NCI-H2029 (cell line): ENCODE data around the gene UNC5B.

ENCODE experiments used
- DNase-seq: peaks from one replicate; lab custom pipeline; 2025; lab: John Stamatoyannopoulos, UW

UNC5B gene

GRCh38 chr10:71255550-71255807, 43.1 kb downstream of the UNC5B start:
- no peak for DNase-seq

DNA sequence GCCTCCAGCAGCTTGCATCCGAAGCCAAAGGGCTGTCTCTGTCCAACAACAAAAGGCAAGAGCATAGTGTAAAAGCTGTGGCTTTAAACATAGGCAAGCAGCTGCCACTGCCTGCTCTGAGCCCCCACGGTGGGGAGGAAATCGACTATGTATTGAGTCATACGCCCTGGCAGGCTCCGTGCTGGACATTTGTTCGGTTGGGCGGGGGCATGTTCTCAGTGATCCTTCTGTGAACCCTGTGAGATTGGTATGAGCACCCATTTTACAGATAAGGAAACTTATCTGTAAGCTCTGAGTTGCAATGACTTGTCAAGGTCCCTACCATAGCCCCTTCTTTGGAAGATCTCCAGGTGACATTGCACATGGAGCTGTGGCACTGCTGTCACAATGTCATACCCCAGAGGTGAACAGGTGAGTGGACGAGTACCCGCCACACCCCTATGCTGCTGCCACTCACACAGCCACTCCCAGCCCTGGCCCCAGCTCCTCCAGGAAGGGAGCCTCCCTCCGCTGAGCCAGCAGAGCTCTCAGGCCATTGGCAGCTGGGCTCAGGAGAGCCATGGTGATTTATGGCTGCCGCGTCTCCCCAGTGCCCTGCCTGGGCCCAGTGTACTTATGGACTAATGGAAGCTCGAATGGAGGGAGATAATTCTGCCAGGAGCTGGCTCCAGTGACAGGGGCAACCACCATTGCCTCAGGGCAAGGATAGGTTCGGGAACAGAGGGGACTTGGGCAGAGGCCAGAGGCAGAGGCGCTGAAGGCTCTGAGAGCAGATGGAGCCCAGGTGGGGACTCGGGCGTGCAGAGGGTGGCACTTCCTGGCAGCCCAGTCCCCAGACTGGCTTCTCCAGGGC, 43.7 kb downstream of the UNC5B start:
- peak; percentile 25 for DNase-seq

- DNase-seq: no peak
These were observed 44.4 kb downstream of the UNC5B start for GRCh38 chr10:71256661-71257318.

GRCh38 chr10:71257319-71257997, 45.1 kb downstream of the UNC5B start:
- no peak for DNase-seq

DNA sequence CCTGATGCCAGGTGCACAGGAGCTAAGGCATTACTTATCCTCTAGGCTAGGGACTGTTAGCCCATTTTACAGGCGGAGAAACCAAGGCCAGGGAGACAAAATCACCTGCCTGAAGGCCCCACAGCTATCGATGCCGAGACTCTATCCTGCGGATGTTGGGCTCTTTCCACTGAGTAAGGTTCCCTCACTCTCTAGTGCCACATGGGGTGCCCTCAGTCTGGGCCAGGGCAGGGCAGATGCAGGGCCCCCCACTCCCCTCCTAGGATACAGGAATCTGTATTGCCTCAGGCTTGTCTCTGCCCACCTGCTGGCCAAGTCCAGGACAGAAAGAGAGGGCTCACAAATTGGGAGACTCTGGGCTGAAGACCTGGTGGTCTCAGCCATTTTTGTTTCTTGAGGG, 45.7 kb downstream of the UNC5B start:
- DNase-seq: no peak

- no peak for DNase-seq
These were observed 46.2 kb downstream of the UNC5B start for GRCh38 chr10:71258446-71259145.

- no peak for DNase-seq
These were observed 46.9 kb downstream of the UNC5B start for GRCh38 chr10:71259282-71259681.

- no peak for DNase-seq
These were observed 47.6 kb downstream of the UNC5B start for GRCh38 chr10:71259815-71260501.

DNA sequence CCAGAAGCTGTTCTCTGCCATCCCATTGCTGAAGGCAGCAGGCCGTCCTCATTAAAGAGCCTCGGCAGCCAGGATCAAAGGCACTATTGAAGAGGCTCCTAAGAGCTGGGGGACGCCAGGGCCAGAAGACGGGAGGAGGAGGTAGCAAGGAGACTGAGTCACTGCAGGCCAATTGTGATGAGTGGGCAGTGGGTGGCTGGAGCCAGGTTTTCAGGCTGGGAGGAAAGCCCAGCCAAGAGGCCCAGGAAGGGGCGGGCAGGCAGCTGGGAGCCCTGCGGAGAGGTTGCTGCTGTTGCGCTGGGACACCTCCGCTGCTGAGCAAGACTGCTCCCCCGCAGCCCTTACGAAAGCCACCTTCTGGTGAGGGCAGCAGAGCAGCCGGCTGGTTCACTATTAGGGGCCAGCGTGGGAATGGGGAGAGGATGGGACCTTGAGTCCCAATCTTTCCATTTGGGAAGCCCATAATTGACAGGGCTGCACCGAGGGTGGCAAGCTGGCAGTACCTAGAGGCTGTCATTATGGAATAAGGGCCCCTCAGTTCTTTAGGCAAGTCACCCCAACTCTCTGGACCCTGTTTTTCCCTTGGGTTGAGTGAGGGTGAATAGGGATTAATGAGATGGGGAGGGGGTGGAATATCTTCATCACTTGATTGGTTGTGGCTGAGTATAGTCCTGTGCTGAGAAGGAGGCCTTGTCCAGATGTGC, 48.4 kb downstream of the UNC5B start:
- DNase-seq: no peak

- no peak for DNase-seq
These were observed 49.7 kb downstream of the UNC5B start for GRCh38 chr10:71262027-71262426.

DNA sequence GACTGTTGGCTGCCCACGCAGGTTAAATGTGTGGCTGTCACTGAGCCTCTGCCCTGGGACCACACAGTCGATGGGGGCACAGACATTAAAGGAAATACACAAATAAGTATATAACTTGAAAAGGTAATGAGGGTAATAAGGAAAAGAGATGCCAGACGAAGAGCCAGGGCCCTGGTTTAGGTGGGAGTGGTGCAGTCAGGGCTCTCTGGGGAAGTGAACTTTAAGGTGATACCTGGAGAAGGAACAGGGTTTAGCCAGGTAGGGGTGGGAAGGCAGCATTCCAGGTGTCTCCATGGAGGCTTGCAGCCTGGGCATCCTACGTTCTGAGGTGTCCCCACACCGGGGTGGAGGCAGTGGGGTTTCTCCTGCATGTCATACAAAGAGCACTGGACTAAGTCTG, 50.4 kb downstream of the UNC5B start:
- no peak for DNase-seq

DNA sequence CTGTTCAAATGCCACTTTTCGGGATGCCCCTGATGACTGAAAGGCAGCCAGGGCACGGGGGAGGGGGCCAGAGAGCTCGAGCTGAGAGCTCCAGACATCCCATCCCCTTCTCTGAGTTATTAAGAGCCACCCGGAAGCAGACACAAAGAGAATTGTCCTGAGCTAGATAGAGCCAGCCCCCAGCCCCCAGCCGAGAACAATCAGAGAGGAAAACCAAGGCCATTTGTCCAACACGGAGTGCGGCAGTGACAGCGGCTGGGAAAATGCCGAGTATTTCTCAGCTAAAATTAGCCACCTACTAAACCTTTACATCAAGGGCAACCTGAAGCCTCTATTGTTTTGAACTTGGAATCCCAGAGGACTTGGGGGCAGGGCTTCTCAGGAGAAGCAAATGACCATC, 51.0 kb downstream of the UNC5B start:
- DNase-seq: no peak

GRCh38 chr10:71264345-71265200, 52.2 kb downstream of the UNC5B start:
- DNase-seq: no peak

DNA sequence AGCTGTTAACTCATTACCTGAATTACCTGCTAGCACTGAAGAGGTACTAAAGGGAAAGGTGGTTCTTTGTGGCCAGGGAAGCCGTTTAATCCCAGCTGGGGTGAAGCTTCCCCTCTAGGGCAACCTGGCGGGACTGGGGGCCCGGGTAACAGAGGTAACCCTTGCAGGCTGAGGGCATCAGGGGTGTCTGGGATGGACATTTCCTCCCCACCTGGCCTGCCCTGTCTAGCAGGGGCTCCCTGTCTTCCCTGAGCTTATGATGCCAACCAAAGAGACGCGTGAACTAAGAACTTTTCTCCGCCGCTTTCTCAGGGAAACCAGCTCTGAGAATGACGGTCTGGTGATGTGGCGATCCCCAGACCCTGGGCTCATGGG, 52.8 kb downstream of the UNC5B start:
- DNase-seq: no peak

- DNase-seq: no peak
These were observed 53.3 kb downstream of the UNC5B start for GRCh38 chr10:71265618-71266146.

DNA sequence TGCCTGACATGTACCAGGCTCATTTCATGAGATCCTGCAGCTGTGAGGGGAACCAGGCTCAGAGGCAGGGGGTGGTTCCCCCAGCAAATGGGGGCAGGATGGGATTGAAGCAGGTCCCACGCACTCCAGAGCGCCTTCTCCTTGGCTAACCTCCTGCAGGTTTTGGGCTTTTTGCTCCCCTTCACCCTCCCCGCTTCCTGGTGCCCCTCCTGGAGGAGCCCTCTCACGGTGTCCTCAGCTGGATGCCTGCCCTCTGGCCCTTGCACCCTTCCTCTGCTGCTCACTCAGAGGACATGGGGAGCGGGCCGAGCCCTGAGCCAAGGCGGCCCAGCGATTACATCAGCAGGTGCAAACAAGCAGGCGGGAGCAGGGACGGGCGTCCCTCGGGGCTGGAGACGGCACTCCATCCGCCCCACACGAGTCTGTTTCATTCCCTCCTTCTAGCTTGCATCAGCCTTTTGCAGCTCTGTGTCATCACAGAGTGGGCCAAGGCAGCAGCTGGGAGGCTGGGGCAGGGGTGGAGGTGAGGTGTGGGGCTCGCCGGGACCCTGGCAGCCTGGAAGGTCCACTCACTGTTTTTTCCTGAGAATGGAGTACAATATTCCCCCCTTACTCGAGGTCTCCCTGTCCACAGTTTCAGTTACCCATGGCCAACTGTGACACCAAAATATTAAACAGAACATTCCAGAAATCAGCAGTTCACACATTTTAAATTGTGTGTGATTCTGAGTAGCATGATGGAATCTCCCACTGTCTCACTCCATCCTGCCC, 54.0 kb downstream of the UNC5B start:
- peak; percentile 25 for DNase-seq

GRCh38 chr10:71266918-71267442, 54.6 kb downstream of the UNC5B start:
- DNase-seq: no peak

DNA sequence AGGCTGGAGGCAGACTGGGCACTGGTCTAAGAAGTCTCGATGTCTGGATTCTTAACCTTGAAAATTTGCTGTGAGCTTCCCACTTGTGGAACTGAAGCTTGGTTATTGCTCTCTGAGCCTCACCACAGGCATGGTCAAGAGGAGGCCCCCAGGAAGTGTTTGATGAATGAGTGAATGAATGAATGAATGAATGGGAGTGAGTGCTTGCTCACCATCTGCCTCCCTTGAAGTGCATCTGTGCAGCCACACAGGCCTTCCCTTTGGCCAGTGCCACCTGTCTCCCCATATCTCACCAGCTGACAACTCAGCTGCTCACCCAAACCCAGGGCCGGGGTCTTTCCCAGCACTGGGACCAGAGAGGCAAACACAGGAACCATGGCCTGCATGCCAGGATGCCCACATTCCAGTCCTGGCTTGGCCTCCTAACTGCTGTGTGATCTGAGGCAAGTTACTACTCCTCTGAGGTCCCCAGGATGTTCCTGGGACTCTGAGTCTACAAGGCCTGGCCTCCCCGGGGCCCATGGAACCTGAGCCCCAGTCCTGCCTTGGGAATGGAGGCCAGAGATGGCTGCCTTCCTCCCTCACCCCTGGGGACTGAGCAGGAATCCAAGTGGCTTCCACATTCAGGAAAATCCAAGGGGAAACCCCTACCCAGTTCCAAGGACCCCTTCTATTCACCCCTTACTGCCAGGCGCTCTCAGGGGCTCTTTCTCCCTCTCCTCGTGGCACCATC, 55.3 kb downstream of the UNC5B start:
- no peak for DNase-seq
